GM12892 (cell line): ENCODE results near the gene A2ML1.
"Not testable (repeated sequence)": the region's sequence is repeated elsewhere in the genome, so short reads cannot be mapped to it uniquely, and the experiment has no call there.

Experiments
- DNase-seq: peaks from one replicate; pipeline ENCODE4 v3.0.0; 2011; ENCODE audit not compliant: insufficient read length
- FAIRE-seq: peaks from 2 replicates; lab custom pipeline; 2011; peaks lifted over from hg19 to GRCh38; lab: Jason Lieb, UNC
- POLR2A ChIP-seq: IDR thresholded peaks from 2 replicates; pipeline ENCODE4 v1.6.1; 2011; ENCODE audit warnings: low read depth, low read length, control low read depth
- POLR2AphosphoS5 ChIP-seq: IDR thresholded peaks from 2 replicates; pipeline ENCODE4 v1.6.1; 2011; ENCODE audit warnings: low read depth, low read length, control low read depth
- TAF1 ChIP-seq: IDR thresholded peaks from 2 replicates; pipeline ENCODE4 v1.6.1; 2011; ENCODE audit warnings: low read depth, mild to moderate bottlenecking, control low read depth, low read length, borderline replicate concordance

A2ML1 gene

GRCh38 chr12:8867786-8868185 is 45.4 kb downstream of the A2ML1 start:
- no peak for TF ChIP-seq POLR2A
- TF ChIP-seq TAF1 = no peak
- TF ChIP-seq POLR2AphosphoS5 = no peak
- FAIRE-seq = no peak

GRCh38 chr12:8870586-8870985 is 48.2 kb downstream of the A2ML1 start:
- FAIRE-seq = no peak
- DNase-seq = no peak
- no peak for TF ChIP-seq POLR2A
- TF ChIP-seq TAF1 = no peak
- TF ChIP-seq POLR2AphosphoS5 = no peak

More at GRCh38 chr12:8867786-8868185, 45.4 kb downstream of the A2ML1 start:
- no peak for DNase-seq

GRCh38 chr12:8871068-8871467 is 48.6 kb downstream of the A2ML1 start:
- TF ChIP-seq POLR2A (no peak), TAF1 (no peak), POLR2AphosphoS5 (no peak)
- DNase-seq (no peak), FAIRE-seq (no peak)

- DNase-seq (no peak), FAIRE-seq (no peak)
- no peak for TF ChIP-seq POLR2AphosphoS5
- TF ChIP-seq POLR2A = no peak
- TF ChIP-seq TAF1 = no peak
These were observed 54.5 kb downstream of the A2ML1 start for GRCh38 chr12:8876887-8877286.

GRCh38 chr12:8886502-8887284 is 64.3 kb downstream of the A2ML1 start:
- FAIRE-seq (no peak), DNase-seq (no peak)
- TF ChIP-seq TAF1 = no peak
- no peak for TF ChIP-seq POLR2AphosphoS5
- TF ChIP-seq POLR2A = no peak

- no peak for TF ChIP-seq POLR2A
- no peak for FAIRE-seq
- DNase-seq = no peak
These were observed 64.9 kb downstream of the A2ML1 start for GRCh38 chr12:8887285-8887715.

- TF ChIP-seq TAF1 (no peak), POLR2AphosphoS5 (no peak), POLR2A (no peak)
- peak; percentile 91 for FAIRE-seq
- peak; percentile 37 for DNase-seq
These were observed 68.1 kb downstream of the A2ML1 start for GRCh38 chr12:8890313-8891085.

- TF ChIP-seq POLR2AphosphoS5 (no peak), POLR2A (no peak), TAF1 (no peak)
- no peak for FAIRE-seq
- no peak for DNase-seq
These were observed 69.6 kb downstream of the A2ML1 start for GRCh38 chr12:8891976-8892375.

GRCh38 chr12:8894378-8894777 is 72.0 kb downstream of the A2ML1 start:
- TF ChIP-seq POLR2AphosphoS5 = no peak
- TF ChIP-seq POLR2A = no peak
- no peak for TF ChIP-seq TAF1
- no peak for DNase-seq
- FAIRE-seq = no peak

GRCh38 chr12:8894986-8895385 is 72.6 kb downstream of the A2ML1 start:
- no peak for TF ChIP-seq POLR2AphosphoS5
- FAIRE-seq = no peak

GRCh38 chr12:8897081-8897480 is 74.7 kb downstream of the A2ML1 start:
- TF ChIP-seq POLR2A (no peak), TAF1 (no peak)
- no peak for FAIRE-seq
- no peak for DNase-seq

More at GRCh38 chr12:8894986-8895385, 72.6 kb downstream of the A2ML1 start:
- no peak for DNase-seq

- FAIRE-seq = no peak
- DNase-seq = no peak
- no peak for TF ChIP-seq POLR2AphosphoS5
- no peak for TF ChIP-seq POLR2A
- TF ChIP-seq TAF1 = no peak
These were observed 77.4 kb downstream of the A2ML1 start for GRCh38 chr12:8899830-8900229.

- DNase-seq, FAIRE-seq: not testable (repeated sequence)
These were observed 80.3 kb downstream of the A2ML1 start for GRCh38 chr12:8902703-8903102.
